ENCODE results near the gene ANK3.
A peak's percentile ranks its signal among the peaks of the same experiment; 100 is the strongest.

Gene ANK3

GRCh38 chr10:60288256-60288655 lies 101.4 kb downstream of the ANK3 start (continued):
- no peak for TF ChIP-seq ZNF660 (tag by site-specific recombination; IDR thresholded peaks at IDR 0.05)
- no peak for TF ChIP-seq MZF1 (tag by site-specific recombination; IDR thresholded peaks at IDR 0.05; ENCODE audit: borderline replicate concordance)
- no peak for TF ChIP-seq KLF9 (tag by site-specific recombination; IDR thresholded peaks at IDR 0.05; ENCODE audit: low read depth)
- no peak for TF ChIP-seq ZNF366 (tag by site-specific recombination; conservative IDR thresholded peaks at IDR 0.05)
- TF ChIP-seq ZFP41 (tag by site-specific recombination; IDR thresholded peaks at IDR 0.05; ENCODE audit: borderline replicate concordance): no peak
- no peak for TF ChIP-seq ZNF626 (tag by site-specific recombination; IDR thresholded peaks at IDR 0.05)
- TF ChIP-seq ZBTB20 (tag by site-specific recombination; IDR thresholded peaks at IDR 0.05): no peak
- TF ChIP-seq ZNF561 (tag by site-specific recombination; IDR thresholded peaks at IDR 0.05; ENCODE audit: borderline replicate concordance): no peak
- no peak for TF ChIP-seq ZNF398 (tag by site-specific recombination; IDR thresholded peaks at IDR 0.05)
- no peak for TF ChIP-seq ZNF837 (tag by site-specific recombination; IDR thresholded peaks at IDR 0.05)
- TF ChIP-seq ZNF24 (tag by site-specific recombination; IDR thresholded peaks at IDR 0.05): no peak

- H3K4me1 ChIP-seq (ENCODE audit: control insufficient read depth, insufficient read depth, low read length): peaks cover 10% of the 10 kb centered on the region
- no peaks in the 10 kb centered on the region for H3K36me3 ChIP-seq (ENCODE audit: control insufficient read depth in 2 of 2, insufficient read depth in 1 of 2, low read length in 2 of 2)
- H3K27ac ChIP-seq (ENCODE audit: extremely low read depth, low read depth, low read length): no peak overlapping the region
- ChIA-PET CTCF (interaction anchor here (0.7 kb wide), 1 partner anchor 164 kb away, joined by 3 read pairs; no protein-coding TSS in a partner anchor), POLR2A (no interaction called here)
- no peaks in the 10 kb centered on the region for H3K9me3 ChIP-seq (ENCODE audit: control insufficient read depth, insufficient read depth, low read depth, low read length)
- no peak overlapping the region for H3K4me3 ChIP-seq (ENCODE audit: low read depth, low read length)
- TF ChIP-seq KLF16 (tag by site-specific recombination; IDR thresholded peaks at IDR 0.05) (0 out of 2 replicates have a peak, but pooled peaks have one; percentile 11), ZNF629 (tag by site-specific recombination; IDR thresholded peaks at IDR 0.05) (peak; percentile 20; the same call in 1 of the 2 replicates), ZNF18 (tag by site-specific recombination; IDR thresholded peaks at IDR 0.05) (no peak), KLF1 (tag by site-specific recombination; IDR thresholded peaks at IDR 0.05) (no peak), ZNF324 (tag by site-specific recombination; IDR thresholded peaks at IDR 0.05) (no peak), ZBTB8A (tag by site-specific recombination; IDR thresholded peaks at IDR 0.05) (no peak), ZBTB11 (tag by site-specific recombination; conservative IDR thresholded peaks at IDR 0.05; ENCODE audit: low read depth) (no peak), ZNF785 (tag by site-specific recombination; IDR thresholded peaks at IDR 0.05) (no peak), ZNF366 (tag by site-specific recombination; conservative IDR thresholded peaks at IDR 0.05) (peak; percentile 37; the same call in 1 of the 2 replicates), KLF9 (tag by site-specific recombination; IDR thresholded peaks at IDR 0.05; ENCODE audit: low read depth) (no peak), KLF8 (tag by site-specific recombination; IDR thresholded peaks at IDR 0.05) (no peak), ZNF792 (tag by site-specific recombination; IDR thresholded peaks at IDR 0.05) (no peak), YY2 (tag by site-specific recombination; IDR thresholded peaks at IDR 0.05) (no peak), ZNF623 (tag by site-specific recombination; IDR thresholded peaks at IDR 0.05) (no peak), PRDM6 (tag by site-specific recombination; IDR thresholded peaks at IDR 0.05) (0 out of 2 replicates have a peak, but pooled peaks have one; percentile 28), HOXD13 (CRISPR knock-in tag; IDR thresholded peaks at IDR 0.05; ENCODE audit: borderline replicate concordance) (no peak)
Measured at GRCh38 chr10:60286559-60286958, 103.1 kb downstream of the ANK3 start.
